Glutamatergic neuron (in vitro differentiated cells): ENCODE results near the gene BEX3. TPM values are rescaled to one million over a fixed set of nuclear protein-coding genes. Genes with fewer than 3 reads are reported as not detected.

Experiments used
- DNase-seq: peaks from one replicate; pipeline ENCODE4 v3.0.0; 2022
- H3K27ac Mint-ChIP-seq: one replicate; pipeline ENCODE4 v1.8.0; 2020; ENCODE audit warnings: mild to moderate bottlenecking, mixed read lengths, inconsistent platforms; ENCODE audit not compliant: unreplicated experiment
- H3K27me3 Mint-ChIP-seq: one replicate; pipeline ENCODE4 v1.8.0; 2020; ENCODE audit warnings: mild to moderate bottlenecking, moderate library complexity, mixed read lengths, inconsistent platforms; ENCODE audit not compliant: unreplicated experiment
- H3K36me3 Mint-ChIP-seq: one replicate; pipeline ENCODE4 v1.8.0; 2020; ENCODE audit warnings: mild to moderate bottlenecking, mixed read lengths, inconsistent platforms; ENCODE audit not compliant: unreplicated experiment
- H3K4me1 Mint-ChIP-seq: one replicate; pipeline ENCODE4 v1.8.0; 2020; ENCODE audit warnings: mild to moderate bottlenecking, low read depth, mixed read lengths, inconsistent platforms; ENCODE audit not compliant: unreplicated experiment
- H3K4me3 Mint-ChIP-seq: one replicate; pipeline ENCODE4 v1.8.0; 2020; ENCODE audit warnings: mild to moderate bottlenecking, mixed read lengths, inconsistent platforms; ENCODE audit not compliant: unreplicated experiment
- H3K9me3 Mint-ChIP-seq: one replicate; pipeline ENCODE4 v1.8.0; 2020; ENCODE audit warnings: mild to moderate bottlenecking, moderate library complexity, mixed read lengths, inconsistent platforms; ENCODE audit not compliant: unreplicated experiment
- total RNA-seq: library from RNA; stranded (reverse); fragmentation: NEBNext Ultra II Directional; extraction: Animal tissue kit (Norgen Biotek cat#: 25700); gene quantifications from one replicate; pipeline ENCODE4 v1.2.1, GENCODE V29; 2021; ENCODE audit not compliant: unreplicated experiment
- TF ChIP-seq, protein P1 (sequence below): fragments of 200-600 bp; sonication (generic); IDR thresholded peaks from one replicate; pipeline ENCODE4 v1.5.0; 2021; ENCODE audit not compliant: partially characterized antibody, unreplicated experiment

The BEX3 gene
- total RNA-seq, 1 donor from 2014 or later = 242 TPM

DNA sequence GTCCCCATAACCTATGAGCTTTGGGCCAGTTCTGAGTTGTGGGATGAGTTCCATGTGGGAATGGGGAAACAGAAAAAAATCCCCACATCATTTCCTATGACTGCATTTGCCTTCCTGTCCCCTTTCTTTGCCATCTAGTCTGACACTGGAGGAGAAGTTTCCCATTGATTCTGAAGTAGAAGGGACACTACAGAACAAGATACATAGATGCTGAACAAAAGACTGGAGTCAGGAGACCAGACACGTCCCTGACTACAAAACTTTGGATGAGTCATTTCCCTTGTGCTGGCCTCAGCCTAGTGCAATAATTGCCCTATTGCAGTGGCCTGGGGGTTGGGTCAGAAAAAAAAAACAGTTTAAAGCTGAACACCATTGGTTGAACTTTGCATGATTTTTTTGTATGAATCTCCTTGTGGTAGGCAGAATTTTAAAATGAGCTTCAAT lies 22.1 kb downstream of the BEX3 start:
- Mint-ChIP-seq H3K27me3 (peaks cover 1% of the 10 kb centered on the region), H3K9me3 (no peaks in the 10 kb centered on the region), H3K4me1 (no peaks in the 10 kb centered on the region), H3K27ac (no peak overlapping the region), H3K36me3 (no peaks in the 10 kb centered on the region), H3K4me3 (no peak overlapping the region)
- TF ChIP-seq, protein P1, sequence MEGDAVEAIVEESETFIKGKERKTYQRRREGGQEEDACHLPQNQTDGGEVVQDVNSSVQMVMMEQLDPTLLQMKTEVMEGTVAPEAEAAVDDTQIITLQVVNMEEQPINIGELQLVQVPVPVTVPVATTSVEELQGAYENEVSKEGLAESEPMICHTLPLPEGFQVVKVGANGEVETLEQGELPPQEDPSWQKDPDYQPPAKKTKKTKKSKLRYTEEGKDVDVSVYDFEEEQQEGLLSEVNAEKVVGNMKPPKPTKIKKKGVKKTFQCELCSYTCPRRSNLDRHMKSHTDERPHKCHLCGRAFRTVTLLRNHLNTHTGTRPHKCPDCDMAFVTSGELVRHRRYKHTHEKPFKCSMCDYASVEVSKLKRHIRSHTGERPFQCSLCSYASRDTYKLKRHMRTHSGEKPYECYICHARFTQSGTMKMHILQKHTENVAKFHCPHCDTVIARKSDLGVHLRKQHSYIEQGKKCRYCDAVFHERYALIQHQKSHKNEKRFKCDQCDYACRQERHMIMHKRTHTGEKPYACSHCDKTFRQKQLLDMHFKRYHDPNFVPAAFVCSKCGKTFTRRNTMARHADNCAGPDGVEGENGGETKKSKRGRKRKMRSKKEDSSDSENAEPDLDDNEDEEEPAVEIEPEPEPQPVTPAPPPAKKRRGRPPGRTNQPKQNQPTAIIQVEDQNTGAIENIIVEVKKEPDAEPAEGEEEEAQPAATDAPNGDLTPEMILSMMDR = no peak
- DNase-seq = no peak

DNA sequence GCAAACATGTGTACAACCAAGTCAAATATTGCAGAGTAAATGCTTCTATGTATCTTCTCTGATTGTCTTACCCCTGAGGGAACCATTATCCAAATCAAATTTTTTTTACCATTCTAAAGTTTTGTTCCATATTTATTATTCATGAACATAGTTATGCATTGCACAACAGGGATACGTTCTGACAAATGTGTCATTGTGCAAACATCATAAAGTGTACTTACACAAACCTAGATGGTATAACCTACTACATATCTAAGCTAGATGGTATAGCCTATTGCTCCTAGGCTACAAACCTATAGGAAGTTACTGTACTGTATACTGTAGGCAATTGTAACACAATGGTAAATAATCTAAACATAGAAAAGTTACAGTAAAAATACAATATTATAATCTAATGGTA lies 23.4 kb downstream of the BEX3 start:
- no peaks in the 10 kb centered on the region for H3K36me3 Mint-ChIP-seq
- no peak overlapping the region for H3K27ac Mint-ChIP-seq
- peaks cover 2% of the 10 kb centered on the region for H3K9me3 Mint-ChIP-seq
- DNase-seq = no peak
- TF ChIP-seq, protein P1 = no peak
- H3K4me1 Mint-ChIP-seq = no peaks in the 10 kb centered on the region
- H3K4me3 Mint-ChIP-seq = no peak overlapping the region
- H3K27me3 Mint-ChIP-seq = peaks cover 1% of the 10 kb centered on the region

DNA sequence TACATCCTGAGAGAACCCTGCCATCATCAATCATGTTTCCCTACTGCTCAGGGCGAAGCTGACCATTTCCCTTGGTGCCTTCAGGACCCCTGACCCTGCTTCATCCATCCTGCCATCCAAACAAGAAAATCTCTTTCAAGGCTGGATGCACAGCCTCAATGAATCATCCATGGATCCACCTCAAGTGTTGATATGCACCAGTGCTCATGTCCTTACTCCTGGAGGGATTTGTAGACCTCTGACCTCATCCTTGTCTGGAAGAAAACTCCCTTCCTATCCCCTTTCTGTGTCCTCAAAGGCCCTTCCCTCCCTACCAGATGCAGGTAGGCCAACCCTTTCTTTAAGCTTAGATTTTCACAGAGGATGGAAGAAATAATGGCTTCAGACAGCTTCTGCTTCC lies 24.6 kb downstream of the BEX3 start:
- H3K4me1 Mint-ChIP-seq = no peaks in the 10 kb centered on the region
- peaks cover 1% of the 10 kb centered on the region for H3K27me3 Mint-ChIP-seq
- no peak for DNase-seq
- no peaks in the 10 kb centered on the region for H3K36me3 Mint-ChIP-seq
- no peak overlapping the region for H3K27ac Mint-ChIP-seq
- no peak overlapping the region for H3K4me3 Mint-ChIP-seq
- H3K9me3 Mint-ChIP-seq = peaks cover 2% of the 10 kb centered on the region
- TF ChIP-seq, protein P1 = no peak

DNA sequence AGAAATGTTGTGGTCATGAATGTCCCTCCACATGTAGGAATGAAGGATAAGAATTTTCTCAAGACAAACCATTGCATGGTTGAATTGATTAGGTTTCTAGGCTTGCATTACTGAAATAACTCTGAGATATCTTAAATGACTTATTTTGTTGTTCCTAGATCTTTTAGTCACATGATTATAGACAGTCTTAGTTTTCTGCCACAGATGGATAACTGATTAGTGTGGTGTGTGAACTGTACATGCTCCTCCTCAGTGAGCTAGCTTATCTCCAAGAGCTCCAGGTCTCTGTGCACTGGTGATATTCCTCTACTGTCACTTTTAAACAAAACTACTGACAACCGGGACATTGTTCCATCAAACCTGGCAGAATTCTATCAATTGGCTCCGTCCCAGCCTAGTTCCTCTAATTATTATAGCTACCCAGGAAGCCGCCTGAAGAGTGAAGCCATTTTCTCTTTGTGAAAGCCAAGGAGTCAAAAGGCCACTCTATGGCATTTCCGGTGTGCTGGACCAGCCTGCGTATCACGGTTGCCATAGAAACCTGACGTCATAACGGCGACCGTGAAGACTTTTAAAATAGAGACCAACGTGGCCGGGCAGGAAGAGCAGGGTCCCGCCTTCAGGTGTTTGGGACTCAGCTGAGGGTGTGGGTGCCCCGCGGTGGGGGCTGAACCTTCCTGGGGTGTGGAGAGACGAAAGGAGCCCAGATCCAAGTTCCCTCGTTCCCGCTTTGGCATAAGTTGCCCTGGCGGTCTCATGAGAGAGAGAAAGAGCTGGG lies 28.1 kb downstream of the BEX3 start:
- TF ChIP-seq, protein P1 = no peak
- Mint-ChIP-seq H3K27ac (peak overlapping the region; percentile 92), H3K9me3 (peaks cover 2% of the 10 kb centered on the region), H3K4me1 (no peaks in the 10 kb centered on the region), H3K36me3 (no peaks in the 10 kb centered on the region), H3K4me3 (peak overlapping the region; percentile 92), H3K27me3 (no peaks in the 10 kb centered on the region)
- DNase-seq = peak; percentile 68

DNA sequence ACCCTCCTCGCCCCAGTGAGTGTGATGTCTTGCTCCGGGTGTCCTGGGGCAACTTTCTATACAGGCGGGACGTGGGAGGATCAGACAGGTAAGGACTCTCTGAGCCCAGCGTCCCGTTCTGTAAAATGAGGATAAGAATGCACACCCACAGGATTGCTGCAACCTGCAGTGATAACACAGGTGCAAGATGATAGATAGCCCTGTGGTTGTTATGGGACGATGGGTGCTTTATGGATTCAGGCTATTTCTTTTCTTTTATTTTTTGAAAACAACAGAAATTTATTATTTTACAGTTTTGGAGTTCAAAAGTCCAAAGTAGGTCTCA lies 28.6 kb downstream of the BEX3 start:
- Mint-ChIP-seq H3K27me3 (no peaks in the 10 kb centered on the region), H3K4me1 (no peaks in the 10 kb centered on the region), H3K4me3 (peak overlapping the region; percentile 92), H3K9me3 (peaks cover 2% of the 10 kb centered on the region), H3K27ac (no peak overlapping the region), H3K36me3 (no peaks in the 10 kb centered on the region)
- TF ChIP-seq, protein P1 = no peak
- DNase-seq = no peak
